HepG2 (cell line): ENCODE measurements around the gene SERPINB11. TPM values are rescaled to one million over a fixed set of nuclear protein-coding genes. Genes with fewer than 3 reads are reported as not detected.
"Not testable (repeated sequence)": the region's sequence is repeated elsewhere in the genome, so short reads cannot be mapped to it uniquely, and the experiment has no call there.

Experiments
- ATAC-seq: fragments of 200-7000 bp; cut with Tn5 transposase; 3 replicates; pipeline ENCODE4 v1.9.1; 2020; ENCODE audit warnings: mild to moderate bottlenecking, moderate library complexity
- Bru-seq: library from RNA; stranded (reverse); fragments of 400-500 nt; gene quantifications from one replicate; lab custom pipeline; 2021; lab: Mats Ljungman, UMichigan
- BruChase-seq, 2 experiments: library from RNA; stranded (reverse); fragments of 400-500 nt; gene quantifications; one replicate each; lab custom pipeline; 2021; lab: Mats Ljungman, UMichigan
- BruUV-seq: library from RNA; stranded (reverse); fragments of 400-500 nt; replicated peaks from 2 replicates; lab custom pipeline; 2021; lab: Mats Ljungman, UMichigan
- CTCF ChIA-PET: fragments of 300-600 bp; formaldehyde crosslinking; extraction: SDS; loops from one replicate; lab custom pipeline; 2021; ENCODE audit warnings: low total read pairs, inconsistent platforms, low intra/inter-chr PET ratio; lab: Yijun Ruan, JAX
- POLR2A ChIA-PET: fragments of 350-600 bp; sonication (Branson Sonifier 250); formaldehyde crosslinking; loops from one replicate; lab custom pipeline; 2020; ENCODE audit warnings: antibody characterized with exemption, inconsistent platforms; lab: Yijun Ruan, JAX
- DNase-seq: peaks from one replicate; pipeline ENCODE4 v3.0.0-alpha.2; 2015; ENCODE audit warnings: low spot score
- FAIRE-seq: peaks from 3 replicates; lab custom pipeline; 2011; peaks lifted over from hg19 to GRCh38; lab: Jason Lieb, UNC
- H2AFZ ChIP-seq: one replicate; pipeline ENCODE4 v1.6.1; 2011; ENCODE audit warnings: low read length, inconsistent platforms
- H3K27ac ChIP-seq: fragments of 300-600 bp; 3 replicates; pipeline ENCODE4 v1.8.0; 2011; ENCODE audit warnings: mixed run types, mild to moderate bottlenecking, mixed read lengths, low read length, inconsistent platforms; ENCODE audit not compliant: insufficient read depth; ENCODE audit errors: extremely low read length
- H3K27me3 ChIP-seq, 2 experiments: fragments of 200-600 bp in 1 of 2; 2 replicates in 1 of 2; 3 replicates in 1 of 2; pipeline versions ENCODE4 v1.6.0 to v1.8.0; 2011; ENCODE audit warnings: low read length in 2 of 2, mild to moderate bottlenecking in 2 of 2, moderate library complexity in 2 of 2, inconsistent platforms in 1 of 2; ENCODE audit not compliant: insufficient read depth in 2 of 2, control insufficient read depth in 1 of 2
- H3K36me3 ChIP-seq, 2 experiments: fragments of 200-600 bp in 1 of 2; replicated peaks in 1 of 2; 2 replicates in 1 of 2; 3 replicates in 1 of 2; pipeline versions ENCODE4 v1.5.1 to v1.8.0; 2011; ENCODE audit warnings: low read length in 2 of 2, inconsistent platforms in 1 of 2; ENCODE audit not compliant: insufficient read depth in 2 of 2, control insufficient read depth in 1 of 2
- H3K4me1 ChIP-seq: 2 replicates; pipeline ENCODE4 v1.5.1; 2012; ENCODE audit warnings: low read length, inconsistent platforms; ENCODE audit not compliant: insufficient read depth
- H3K4me2 ChIP-seq: 2 replicates; pipeline ENCODE4 v1.6.0; 2011; ENCODE audit warnings: low read depth, low read length, inconsistent platforms
- H3K4me3 ChIP-seq, 3 experiments: fragments of 200-600 bp in 1 of 3; sonication (generic), shearing (Covaris generic) in 1 of 3; replicated peaks in 1 of 3; 2 replicates each; pipeline ENCODE4 v1.5.1; 2011 to 2016; ENCODE audit warnings: low read length in 3 of 3, inconsistent platforms in 2 of 3, low read depth in 2 of 3, mild to moderate bottlenecking in 2 of 3, control low read depth in 1 of 3, mixed read lengths in 1 of 3; ENCODE audit not compliant: insufficient read depth in 1 of 3
- H3K79me2 ChIP-seq: one replicate; pipeline ENCODE4 v1.6.1; 2011; ENCODE audit warnings: low read length, inconsistent platforms; ENCODE audit not compliant: insufficient read depth
- H3K9ac ChIP-seq: 2 replicates; pipeline ENCODE4 v1.6.0; 2011; ENCODE audit warnings: mild to moderate bottlenecking, low read depth, low read length, inconsistent platforms; ENCODE audit not compliant: insufficient read depth
- H3K9me3 ChIP-seq: 2 replicates; pipeline ENCODE4 v1.5.1; 2012; ENCODE audit warnings: mild to moderate bottlenecking, low read length
- H4K20me1 ChIP-seq: 2 replicates; pipeline ENCODE4 v1.6.0; 2011; ENCODE audit warnings: inconsistent platforms, mild to moderate bottlenecking, low read length, moderate library complexity; ENCODE audit not compliant: insufficient read depth
- NFKBIZ ChIP-seq: IDR thresholded peaks from 2 replicates; pipeline ENCODE4 v1.6.1; 2018; ENCODE audit warnings: missing genetic modification reagents, missing compliant biosample characterization
- WGBS: methylation state at CpG from one replicate; pipeline ENCODE4 v1.1.6; 2017; ENCODE audit warnings: low lambda C conversion rate; 5-methylcytosine and 5-hydroxymethylcytosine counted together
- in situ Hi-C: cut with HindIII; loops from 2 replicates; pipeline ENCODE4 v1.10.0; 2017; ENCODE audit warnings: low pct_unique_long_range_greater_than_20kb; ENCODE audit not compliant: extremely low pct_ligation_motif_present
- intact Hi-C: fragments of 100-400 bp; cut with micrococcal nuclease; formaldehyde crosslinking; loops from one replicate; pipeline ENCODE4 v1.10.0; 2022; ENCODE audit not compliant: unreplicated experiment
- long read RNA-seq, 2 experiments: library from RNA in 1 of 2; library from polyadenylated mRNA in 1 of 2; stranded (forward) in 1 of 2; unstranded in 1 of 2; transcript quantifications; one replicate each; pipeline ENCODE4 v2.0.0, GENCODE V29; 2019 to 2022
- polyA minus RNA-seq, 3 experiments: library from RNA; depleted of rRNA, polyadenylated mRNA; stranded (reverse); fragments of >200 nt; gene quantifications; 2 replicates each; pipeline ENCODE4 v1.2.3, GENCODE V29; 2011; ENCODE audit warnings: low replicate concordance in 1 of 3
- polyA plus RNA-seq, 8 experiments: library from polyadenylated mRNA; depleted of rRNA in 3 of 8; stranded (reverse) in 7 of 8; unstranded in 1 of 8; fragments of >200 nt; fragmentation: Illumina TruSeq in 4 of 8; extraction: Trizol in 4 of 8; gene quantifications; 2 replicates each; pipeline versions ENCODE4 v1.2.1 to v1.2.3, GENCODE V29; 2011 to 2016; ENCODE audit warnings: low read depth in 4 of 8, missing spikeins in 1 of 8, mixed read lengths in 1 of 8; ENCODE audit not compliant: insufficient read depth in 1 of 8
- total RNA-seq, 5 experiments: library from RNA; depleted of rRNA; stranded (reverse); fragments of >200 nt; fragmentation: Illumina TruSeq; extraction: Trizol; gene quantifications; 2 replicates each; pipeline ENCODE4 v1.2.3, GENCODE V29; 2016; ENCODE audit warnings: low read depth in 1 of 5

The SERPINB11 gene, protein sequence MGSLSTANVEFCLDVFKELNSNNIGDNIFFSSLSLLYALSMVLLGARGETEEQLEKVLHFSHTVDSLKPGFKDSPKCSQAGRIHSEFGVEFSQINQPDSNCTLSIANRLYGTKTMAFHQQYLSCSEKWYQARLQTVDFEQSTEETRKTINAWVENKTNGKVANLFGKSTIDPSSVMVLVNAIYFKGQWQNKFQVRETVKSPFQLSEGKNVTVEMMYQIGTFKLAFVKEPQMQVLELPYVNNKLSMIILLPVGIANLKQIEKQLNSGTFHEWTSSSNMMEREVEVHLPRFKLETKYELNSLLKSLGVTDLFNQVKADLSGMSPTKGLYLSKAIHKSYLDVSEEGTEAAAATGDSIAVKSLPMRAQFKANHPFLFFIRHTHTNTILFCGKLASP
- total RNA-seq (2016; rRNA removed; fragmentation: Illumina TruSeq; extraction: Trizol) (not detected in 2 replicates), polyA plus RNA-seq (2011; rRNA removed) (not detected in 2 replicates), polyA minus RNA-seq (2011; rRNA and poly(A)+ RNA removed; ENCODE audit: low replicate concordance) (not detected in 2 replicates), Bru-seq, nascent RNA (not detected), BruChase-seq, experiment 1, labeled RNA remaining after a 6-hour chase (not detected), BruChase-seq, experiment 2, labeled RNA remaining after a 2-hour chase (not detected)
- not detected in 2 replicates for total RNA-seq (2016; cell fraction: cytosol; rRNA removed; fragmentation: Illumina TruSeq; extraction: Trizol; ENCODE audit: low read depth)
- total RNA-seq (2016; cell fraction: insoluble cytoplasmic fraction; rRNA removed; fragmentation: Illumina TruSeq; extraction: Trizol): not detected in 2 replicates
- total RNA-seq (2016; cell fraction: membrane; rRNA removed; fragmentation: Illumina TruSeq; extraction: Trizol): not detected in 2 replicates
- total RNA-seq (2016; cell fraction: nucleus; rRNA removed; fragmentation: Illumina TruSeq; extraction: Trizol): not detected in 2 replicates
- not detected in 2 replicates for polyA plus RNA-seq (2011; cell fraction: cytosol; rRNA removed)
- not detected in 2 replicates for polyA plus RNA-seq (2011; cell fraction: nucleus; rRNA removed)
- not detected in 2 replicates for polyA plus RNA-seq (2012)
- not detected in 2 replicates for polyA plus RNA-seq (2016; cell fraction: cytosol; fragmentation: Illumina TruSeq; extraction: Trizol; ENCODE audit: low read depth)
- not detected in 2 replicates for polyA plus RNA-seq (2016; cell fraction: insoluble cytoplasmic fraction; fragmentation: Illumina TruSeq; extraction: Trizol; ENCODE audit: low read depth)
- polyA plus RNA-seq (2016; cell fraction: membrane; fragmentation: Illumina TruSeq; extraction: Trizol; ENCODE audit: low read depth): not detected in 2 replicates
- not detected in 2 replicates for polyA plus RNA-seq (2016; cell fraction: nucleus; fragmentation: Illumina TruSeq; extraction: Trizol; ENCODE audit: insufficient read depth, low read depth)
- polyA minus RNA-seq (2011; cell fraction: cytosol; rRNA and poly(A)+ RNA removed): not detected in 2 replicates
- polyA minus RNA-seq (2011; cell fraction: nucleus; rRNA and poly(A)+ RNA removed): not detected in 2 replicates
- long read RNA-seq, experiment 1: 0 reads
- long read RNA-seq, experiment 2: 0 reads

DNA sequence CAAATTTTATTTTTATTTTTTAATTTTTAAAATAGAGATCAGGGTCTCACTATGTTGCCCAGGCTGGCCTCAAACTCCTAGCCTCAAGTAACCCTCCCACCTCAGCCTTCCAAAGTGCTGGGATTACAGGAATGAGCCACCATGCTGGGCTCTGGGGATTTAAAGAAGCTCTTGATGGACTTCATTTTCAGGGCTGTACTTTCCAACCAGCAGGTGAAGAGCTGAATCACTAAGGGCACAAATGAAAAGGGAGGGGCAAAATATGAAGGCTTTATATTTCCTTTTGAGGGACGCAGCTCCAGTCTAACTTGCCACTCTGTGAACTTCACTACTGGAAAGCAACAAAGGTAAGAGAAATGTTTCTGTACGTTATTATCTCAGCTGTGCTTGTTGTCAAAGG is at the start of gene SERPINB11:
TSS of gene SERPINB11 (plus strand) at position 301 of the 400 bp plus-strand sequence. CDS start 7,234 bp downstream, outside the sequence.
- ChIA-PET CTCF (no interaction called here), POLR2A (no interaction called here)
- H2AFZ ChIP-seq: no peak within 1 kb of the TSS
- no peak for DNase-seq
- intact Hi-C loops: no loop called here
- no peaks in the 10 kb centered on the region for H3K27me3 ChIP-seq
- no peak within 1 kb of the TSS for H3K9ac ChIP-seq
- H3K4me1 ChIP-seq: no peaks in the 10 kb centered on the region
- no peaks in the 10 kb centered on the region for H3K36me3 ChIP-seq
- no peak within 1 kb of the TSS for H3K4me3 ChIP-seq
- H3K4me2 ChIP-seq: no peak within 1 kb of the TSS
- no peaks in the 10 kb centered on the region for H3K79me2 ChIP-seq
- no peak for FAIRE-seq
- H4K20me1 ChIP-seq: no peaks in the 10 kb centered on the region
- 15% methylated on average over 2 of the region's 2 CpGs for WGBS
- in situ Hi-C loops: no loop called here
- no peak within 1 kb of the TSS for H3K27ac ChIP-seq
- TF ChIP-seq NFKBIZ (CRISPR knock-in tag): no peak
- TF ChIP-seq, all 625 proteins: peak for 0
- ATAC-seq: no peak
- no peaks in the 10 kb centered on the region for H3K9me3 ChIP-seq
- BruUV-seq: no TSS peak

DNA sequence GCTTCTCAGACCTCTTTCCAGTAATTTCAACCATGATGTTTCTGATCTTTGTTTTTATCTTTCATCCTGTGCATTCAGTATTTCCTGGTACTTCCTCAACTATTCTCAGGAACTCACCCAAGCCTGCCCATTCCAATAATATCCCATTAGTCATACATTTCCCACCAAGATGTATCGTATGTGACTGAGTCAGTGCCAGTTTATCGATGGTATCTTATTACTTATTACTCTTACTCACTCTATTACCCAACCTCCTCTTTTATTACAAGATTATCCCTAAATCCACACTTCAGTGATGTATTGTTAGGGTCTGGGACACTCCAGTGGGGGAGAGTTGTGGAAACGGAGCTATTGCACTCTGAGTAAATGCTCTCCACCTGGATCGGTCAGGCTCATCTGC is 43.8 kb upstream of the SERPINB11 start:
- H2AFZ ChIP-seq, H3K79me2 ChIP-seq, H3K9me3 ChIP-seq, CTCF ChIA-PET, H3K9ac ChIP-seq, H3K27me3 ChIP-seq, intact Hi-C loops, ATAC-seq, H3K4me1 ChIP-seq, FAIRE-seq, H3K4me2 ChIP-seq, H3K27ac ChIP-seq, BruUV-seq, in situ Hi-C loops, POLR2A ChIA-PET, DNase-seq, H3K36me3 ChIP-seq, H3K4me3 ChIP-seq, H4K20me1 ChIP-seq: not testable (repeated sequence)
- 30% methylated on average over 4 of the region's 4 CpGs for WGBS

DNA sequence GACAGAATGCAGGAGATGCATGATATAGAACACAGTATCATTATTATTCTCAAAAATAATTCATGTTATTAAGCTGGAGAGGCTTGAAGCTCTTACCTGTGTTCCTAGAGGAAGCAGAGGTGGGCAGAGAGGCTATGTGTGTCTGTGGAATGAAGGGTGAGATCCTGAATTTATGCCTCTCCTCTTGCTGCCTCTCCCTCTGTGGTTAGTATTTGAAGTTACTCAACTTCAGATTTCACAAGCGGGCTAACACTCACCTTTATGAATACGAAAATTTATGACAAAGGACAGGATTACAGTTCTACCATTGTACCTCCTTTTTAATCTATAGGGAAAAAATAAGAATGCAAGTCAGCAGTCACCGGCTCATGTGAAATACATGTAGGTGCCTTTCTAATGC is 41.0 kb upstream of the SERPINB11 start, which contains the start of gene SERPINB3:
TSS of gene SERPINB3 (minus strand) at position 144 of the 400 bp plus-strand sequence. CDS start 677 bp downstream, outside the sequence.
- 33% methylated on average over 3 of the region's 3 CpGs for WGBS
- DNase-seq, H3K4me1 ChIP-seq, H3K79me2 ChIP-seq, H3K27me3 ChIP-seq, H3K4me3 ChIP-seq, ATAC-seq, in situ Hi-C loops, H3K4me2 ChIP-seq, H3K36me3 ChIP-seq, H4K20me1 ChIP-seq, CTCF ChIA-PET, FAIRE-seq, H3K9me3 ChIP-seq, BruUV-seq, POLR2A ChIA-PET, H3K27ac ChIP-seq, H2AFZ ChIP-seq, intact Hi-C loops, H3K9ac ChIP-seq: not testable (repeated sequence)
